Panc1 (cell line): ENCODE measurements around the gene CUL5. TPM values are rescaled to one million over a fixed set of nuclear protein-coding genes. Genes with fewer than 3 reads are reported as not detected.

Source experiments
- ATAC-seq: fragments of 200-7000 bp; cut with Tn5 transposase; 2 replicates; pipeline ENCODE4 v1.9.1; 2020; ENCODE audit warnings: mild to moderate bottlenecking, moderate library complexity
- BruUV-seq: library from RNA; stranded (reverse); fragments of 400-500 nt; replicated peaks from 2 replicates; lab custom pipeline; 2021; lab: Mats Ljungman, UMichigan
- CTCF ChIA-PET: fragments of 300-600 bp; sonication (Branson Sonifier 250); formaldehyde crosslinking; loops from one replicate; lab custom pipeline; 2022; ENCODE audit warnings: antibody characterized with exemption; lab: Charles Lee
- POLR2A ChIA-PET: fragments of 300-600 bp; sonication (Branson Sonifier 250); formaldehyde crosslinking; loops from one replicate; lab custom pipeline; 2022; ENCODE audit warnings: antibody characterized with exemption; lab: Charles Lee
- DNase-seq: peaks from one replicate; pipeline ENCODE4 v3.0.0-alpha.2; 2010; ENCODE audit warnings: low read depth, low spot score
- H3K27ac ChIP-seq: 2 replicates; pipeline ENCODE4 v1.5.1; 2011; ENCODE audit warnings: mild to moderate bottlenecking, low read length, inconsistent platforms
- H3K27me3 ChIP-seq: fragments of 200-500 bp; sonication (Bioruptor generic); 2 replicates; pipeline ENCODE4 v1.6.0; 2014; ENCODE audit warnings: low read length, inconsistent platforms; ENCODE audit not compliant: control insufficient read depth, insufficient read depth
- H3K36me3 ChIP-seq: fragments of 200-500 bp; sonication (Bioruptor generic); 2 replicates; pipeline ENCODE4 v1.5.1; 2014; ENCODE audit warnings: inconsistent platforms, mild to moderate bottlenecking, low read length, moderate library complexity; ENCODE audit not compliant: control insufficient read depth, insufficient read depth
- H3K4me1 ChIP-seq: 2 replicates; pipeline ENCODE4 v1.5.1; 2011; ENCODE audit warnings: inconsistent platforms, mild to moderate bottlenecking, low read length, moderate library complexity; ENCODE audit not compliant: control insufficient read depth, insufficient read depth
- H3K4me3 ChIP-seq, 2 experiments: 2 replicates each; pipeline ENCODE4 v1.5.1; 2011 to 2012; ENCODE audit warnings: low read depth in 2 of 2, low read length in 2 of 2, mild to moderate bottlenecking in 2 of 2, inconsistent platforms in 1 of 2, moderate library complexity in 1 of 2
- H3K9me3 ChIP-seq: fragments of 200-500 bp; sonication (Bioruptor generic); 2 replicates; pipeline ENCODE4 v1.5.1; 2014; ENCODE audit warnings: low read depth, mild to moderate bottlenecking, inconsistent platforms, low read length, moderate library complexity; ENCODE audit not compliant: control insufficient read depth, insufficient read depth
- CTCF ChIP-seq: fragments of 450-650 bp; IDR thresholded peaks from 2 replicates; pipeline ENCODE4 v1.5.1; 2017; ENCODE audit warnings: mild to moderate bottlenecking
- POLR2AphosphoS5 ChIP-seq: IDR thresholded peaks from 2 replicates; pipeline ENCODE4 v1.6.1; 2012; ENCODE audit warnings: mild to moderate bottlenecking, low read depth, low read length, moderate library complexity
- REST ChIP-seq, 2 experiments: IDR thresholded peaks; 2 replicates each; pipeline ENCODE4 v1.6.1; 2011 to 2012; ENCODE audit warnings: low read depth in 2 of 2, control low read depth in 1 of 2, low read length in 1 of 2, mild to moderate bottlenecking in 1 of 2, moderate library complexity in 1 of 2; ENCODE audit not compliant: insufficient read depth in 1 of 2
- SIN3A ChIP-seq: IDR thresholded peaks from 2 replicates; pipeline ENCODE4 v1.6.1; 2012; ENCODE audit warnings: low read depth, mild to moderate bottlenecking, low read length, moderate library complexity, borderline replicate concordance; ENCODE audit not compliant: insufficient read depth
- TCF7L2 ChIP-seq: IDR thresholded peaks from 2 replicates; pipeline ENCODE4 v1.6.1; 2011; ENCODE audit warnings: mild to moderate bottlenecking, low read depth, low read length, inconsistent platforms
- in situ Hi-C: cut with HindIII; loops from 2 replicates; pipeline ENCODE4 v1.10.0; 2016; ENCODE audit warnings: low sequenced_read_pairs, low pct_unique_long_range_greater_than_20kb
- intact Hi-C: fragments of 100-400 bp; cut with micrococcal nuclease; formaldehyde crosslinking; loops from one replicate; pipeline ENCODE4 v1.10.0; 2022; ENCODE audit not compliant: unreplicated experiment
- total RNA-seq: library from RNA; stranded (reverse); gene quantifications from one replicate; pipeline ENCODE4 v1.2.1, GENCODE V29; 2021; ENCODE audit not compliant: unreplicated experiment

Gene CUL5
- total RNA-seq, 1 experiment from 2014 or later, result 56.5 TPM

- POLR2A ChIA-PET, result no interaction called here
- in situ Hi-C loops, result no loop called here
Observed at GRCh38 chr11:108034952-108035351, 26.3 kb downstream of the CUL5 start.

GRCh38 chr11:108035690-108036089 is 27.0 kb downstream of the CUL5 start:
- Histone ChIP-seq H3K4me1 (no peaks in the 10 kb centered on the region), H3K27ac (no peak overlapping the region), H3K4me3 (no peak overlapping the region), H3K27me3 (no peaks in the 10 kb centered on the region), H3K9me3 (no peaks in the 10 kb centered on the region), H3K36me3 (no peaks in the 10 kb centered on the region; the same call in 1 of the 2 replicates)
- intact Hi-C loops, result no loop called here
- ChIA-PET POLR2A (interaction anchor here (0.6 kb wide), 1 partner anchor 182 kb away, joined by 3 read pairs; no protein-coding TSS in a partner anchor), CTCF (interaction anchor here (0.6 kb wide), 1 partner anchor 9 kb away, joined by 10 read pairs; no protein-coding TSS in a partner anchor)
- DNase-seq, result no peak
- BruUV-seq, result no TSS peak
- no peak for TF ChIP-seq TCF7L2
- TF ChIP-seq POLR2AphosphoS5, result no peak
- TF ChIP-seq SIN3A, result no peak
- no peak for TF ChIP-seq CTCF
- no peak for TF ChIP-seq REST (IDR thresholded peaks at IDR 0.05; ENCODE audit: insufficient read depth in 1 of 2, low read depth in 2 of 2, low read length in 1 of 2)
- no peak for ATAC-seq
- in situ Hi-C loops, result no loop called here

More at GRCh38 chr11:108034952-108035351, 26.3 kb downstream of the CUL5 start:
- no peak for DNase-seq
- no peak for ATAC-seq
- CTCF ChIA-PET, result interaction anchor here (0.6 kb wide), 1 partner anchor 8 kb away, joined by 10 read pairs; no protein-coding TSS in a partner anchor
- intact Hi-C loops, result no loop called here
- H3K36me3 ChIP-seq, result no peaks in the 10 kb centered on the region; the same call in 1 of the 2 replicates
- H3K4me3 ChIP-seq, result no peak overlapping the region
- TF ChIP-seq REST (IDR thresholded peaks at IDR 0.05; ENCODE audit: insufficient read depth in 1 of 2, low read depth in 2 of 2, low read length in 1 of 2) (no peak), TCF7L2 (no peak), POLR2AphosphoS5 (no peak), CTCF (no peak), SIN3A (no peak)
- BruUV-seq, result no TSS peak
- H3K27ac ChIP-seq, result no peak overlapping the region
- no peaks in the 10 kb centered on the region for H3K4me1 ChIP-seq
- no peaks in the 10 kb centered on the region for H3K9me3 ChIP-seq
- no peaks in the 10 kb centered on the region for H3K27me3 ChIP-seq
